Inflammatory macrophage treated with lipopolysaccharide for 4 hours (primary cell): ENCODE results near the gene SLC6A12.

Experiments used
- DNase-seq: peaks from one replicate; pipeline ENCODE4 v3.0.0-alpha.2; 2020

The SLC6A12 gene

GRCh38 chr12:176321-177181 lies 37.4 kb downstream of the SLC6A12 start:
- peak; percentile 26 for DNase-seq

GRCh38 chr12:175759-176158 lies 38.2 kb downstream of the SLC6A12 start:
- no peak for DNase-seq

- no peak for DNase-seq
Observed at GRCh38 chr12:175250-175649, 38.7 kb downstream of the SLC6A12 start.

DNA sequence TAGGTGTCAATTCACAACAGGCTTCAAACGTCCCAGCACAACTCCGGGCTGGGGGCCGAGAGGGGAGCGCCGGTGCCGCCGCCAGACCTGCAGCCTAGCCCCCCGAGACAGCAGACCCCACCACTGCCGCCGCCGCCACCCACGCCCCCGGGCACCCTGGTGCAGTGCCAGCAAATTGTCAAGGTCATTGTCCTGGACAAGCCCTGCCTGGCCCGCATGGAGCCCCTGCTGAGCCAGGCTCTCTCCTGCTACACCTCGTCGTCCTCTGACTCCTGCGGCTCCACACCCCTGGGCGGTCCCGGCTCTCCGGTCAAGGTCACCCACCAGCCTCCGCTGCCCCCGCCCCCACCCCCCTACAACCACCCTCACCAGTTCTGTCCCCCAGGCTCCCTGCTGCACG lies 39.4 kb downstream of the SLC6A12 start:
- DNase-seq = no peak

DNA sequence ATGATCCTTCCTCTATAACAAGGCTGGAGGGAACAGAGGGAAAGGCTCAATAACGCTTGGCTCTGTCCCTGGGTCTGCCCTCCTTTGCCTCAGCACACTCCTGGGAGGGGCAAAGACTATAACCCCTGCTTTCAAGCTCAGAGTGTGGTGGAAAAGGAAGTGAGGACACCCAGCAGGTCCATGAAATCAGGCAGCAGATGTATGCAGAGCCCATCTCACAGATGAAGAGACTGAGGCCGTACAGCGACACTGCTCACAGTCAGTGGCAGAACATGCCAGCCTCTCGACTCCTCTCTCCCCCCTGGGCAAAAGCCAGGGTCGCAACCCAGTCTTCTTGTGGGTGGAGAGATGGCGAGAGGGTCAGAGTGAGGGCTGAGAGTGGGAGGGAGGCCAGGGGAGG lies 39.8 kb downstream of the SLC6A12 start:
- DNase-seq = no peak

DNA sequence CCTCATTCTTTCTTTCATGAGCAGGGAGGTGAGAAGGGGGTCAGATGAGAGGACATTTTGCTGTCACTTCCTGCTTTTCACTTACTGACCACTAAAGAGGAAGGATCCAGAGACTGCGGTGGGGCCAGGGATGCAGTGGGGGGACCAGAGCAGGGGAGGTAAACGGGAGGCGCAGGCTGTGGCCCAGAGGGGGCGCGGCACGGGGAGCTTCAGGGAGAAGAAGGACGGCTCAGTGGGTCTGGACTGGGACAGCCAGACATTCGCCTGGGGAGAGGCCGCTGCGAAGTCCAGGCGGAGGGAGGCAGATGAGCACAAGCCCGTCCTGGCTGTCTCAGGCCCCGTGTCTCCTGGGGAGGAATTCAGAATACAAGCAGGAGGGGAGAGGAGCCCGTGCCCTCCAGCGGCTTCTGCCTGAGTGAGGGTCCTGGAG lies 41.2 kb downstream of the SLC6A12 start:
- DNase-seq = peak; percentile 21

DNA sequence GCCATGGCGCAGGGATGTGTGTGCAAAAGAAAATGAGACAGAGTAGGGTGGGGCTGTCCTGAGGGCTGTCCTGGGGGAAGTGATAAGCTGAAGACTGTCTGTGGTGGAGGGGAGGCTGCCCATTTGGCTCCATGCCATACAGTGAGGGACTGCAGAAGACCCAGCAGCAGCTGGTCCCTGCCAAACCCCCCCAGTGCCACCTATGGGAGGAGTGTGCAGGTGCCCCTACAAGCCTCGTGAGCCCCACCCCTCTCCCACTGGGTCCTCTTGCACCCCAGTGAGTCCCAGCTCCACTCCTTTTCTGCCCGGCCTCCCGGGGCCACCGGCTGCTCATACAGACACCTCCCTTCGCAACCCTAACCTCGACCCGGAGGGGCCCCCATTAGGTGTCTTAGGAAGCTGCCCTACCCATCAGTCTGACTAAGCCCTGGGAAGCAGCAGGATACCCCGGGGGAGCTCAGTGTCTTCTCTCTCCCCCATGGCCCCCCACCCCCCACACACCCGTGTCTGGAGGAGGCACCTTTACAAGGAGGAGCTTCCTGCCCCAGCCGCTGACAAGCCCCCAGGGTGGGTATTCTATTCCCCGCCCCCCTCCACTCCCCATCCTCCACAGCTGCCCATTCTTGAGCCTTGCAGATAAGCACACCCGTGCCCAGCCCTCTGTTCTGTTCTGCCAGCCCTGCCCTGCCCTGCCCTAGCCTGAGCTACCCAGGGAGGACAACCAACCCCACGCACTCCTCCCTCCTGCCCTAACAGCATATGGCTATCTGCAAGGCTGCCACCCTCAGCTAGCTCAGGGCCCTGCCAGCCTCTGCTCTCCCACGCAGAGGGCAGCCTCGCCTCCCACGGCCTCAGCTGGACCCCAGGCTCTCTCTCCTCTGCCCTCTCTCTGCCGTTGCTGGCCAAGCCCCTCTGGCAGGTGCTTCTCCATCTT lies 41.9 kb downstream of the SLC6A12 start:
- DNase-seq = no peak

DNA sequence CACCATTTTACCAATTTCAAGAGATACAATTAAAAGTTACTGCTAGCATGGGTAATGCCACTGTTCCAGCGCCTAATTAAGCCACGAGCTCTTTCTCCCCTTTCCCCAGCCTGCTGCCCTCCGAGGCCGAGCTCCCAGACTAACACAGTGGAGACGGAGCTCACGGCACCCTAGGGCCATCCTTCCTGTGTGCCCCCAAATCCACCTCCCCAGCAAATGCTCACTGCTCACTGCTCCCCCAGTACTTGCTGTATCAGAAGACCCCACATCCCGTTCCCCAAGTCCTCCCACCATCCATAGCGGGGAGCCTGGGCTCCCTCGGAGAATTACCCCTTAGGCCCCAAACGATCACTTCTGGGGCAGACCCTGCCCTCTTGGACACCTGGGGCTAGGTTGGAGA lies 42.7 kb downstream of the SLC6A12 start:
- DNase-seq = no peak

- no peak for DNase-seq
Observed at GRCh38 chr12:170371-171225, 43.4 kb downstream of the SLC6A12 start.

- DNase-seq = no peak
Observed at GRCh38 chr12:169528-170370, 44.2 kb downstream of the SLC6A12 start.

GRCh38 chr12:168763-169525 lies 45.0 kb downstream of the SLC6A12 start:
- DNase-seq = no peak

DNA sequence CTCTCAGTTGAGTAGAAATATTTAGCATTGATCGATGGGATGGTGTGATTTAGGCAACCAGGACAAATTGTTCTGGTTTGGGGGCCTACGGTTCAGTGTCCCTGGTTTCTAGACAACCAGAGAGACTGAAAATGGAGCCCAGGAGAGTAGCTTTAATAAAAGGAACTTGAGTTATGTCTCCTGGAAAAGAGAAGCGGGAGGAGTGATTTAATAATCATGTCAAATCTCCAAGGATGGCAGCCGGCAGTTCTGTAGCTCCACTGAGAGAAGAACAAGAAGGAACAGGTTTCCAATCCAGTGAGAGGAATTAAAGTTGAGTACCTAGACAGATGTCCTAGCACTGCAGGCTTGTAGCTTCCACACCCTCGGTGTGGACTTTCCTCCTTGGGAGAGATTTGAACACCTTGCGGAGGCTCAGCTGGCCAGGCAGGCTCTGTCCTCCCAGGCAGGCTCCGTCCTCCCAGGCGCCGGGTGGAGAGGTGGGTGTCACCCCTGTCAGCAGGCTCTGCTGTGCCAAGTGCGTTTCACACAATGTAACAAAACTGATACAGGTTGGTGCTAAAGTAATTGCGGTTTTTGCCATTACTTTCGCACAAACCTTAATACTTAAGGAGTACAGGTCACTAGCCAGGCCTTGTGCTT lies 45.9 kb downstream of the SLC6A12 start:
- DNase-seq = no peak

- DNase-seq = peak; percentile 68
Observed at GRCh38 chr12:166425-167075, 47.4 kb downstream of the SLC6A12 start.

DNA sequence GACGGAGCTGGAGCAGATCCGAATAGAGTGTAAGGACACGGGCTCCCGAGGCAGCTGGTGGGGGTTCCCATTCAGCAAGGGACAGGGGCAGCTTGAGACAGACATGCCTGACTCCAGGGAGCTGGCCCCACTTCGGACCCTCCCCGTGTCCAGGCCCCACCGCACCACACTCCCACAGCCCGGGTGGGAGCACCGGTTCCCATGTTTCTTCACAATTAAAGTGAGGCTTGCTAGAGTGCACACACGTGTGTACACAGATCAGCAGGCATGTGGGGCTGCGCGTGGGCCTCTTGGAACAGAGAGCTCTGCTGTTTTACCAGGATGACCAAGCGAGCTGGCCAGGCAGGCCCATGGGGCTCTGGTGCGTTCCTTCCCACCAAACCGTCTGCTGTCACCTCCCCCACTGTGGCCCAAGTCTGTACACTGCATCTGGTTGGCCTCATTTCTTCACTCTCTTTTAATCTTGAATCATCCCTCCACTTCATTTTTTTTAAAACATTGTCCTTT lies 48.0 kb downstream of the SLC6A12 start:
- DNase-seq = no peak

GRCh38 chr12:164207-164606 lies 49.8 kb downstream of the SLC6A12 start:
- DNase-seq = no peak

- no peak for DNase-seq
Observed at GRCh38 chr12:163406-163986, 50.5 kb downstream of the SLC6A12 start.

DNA sequence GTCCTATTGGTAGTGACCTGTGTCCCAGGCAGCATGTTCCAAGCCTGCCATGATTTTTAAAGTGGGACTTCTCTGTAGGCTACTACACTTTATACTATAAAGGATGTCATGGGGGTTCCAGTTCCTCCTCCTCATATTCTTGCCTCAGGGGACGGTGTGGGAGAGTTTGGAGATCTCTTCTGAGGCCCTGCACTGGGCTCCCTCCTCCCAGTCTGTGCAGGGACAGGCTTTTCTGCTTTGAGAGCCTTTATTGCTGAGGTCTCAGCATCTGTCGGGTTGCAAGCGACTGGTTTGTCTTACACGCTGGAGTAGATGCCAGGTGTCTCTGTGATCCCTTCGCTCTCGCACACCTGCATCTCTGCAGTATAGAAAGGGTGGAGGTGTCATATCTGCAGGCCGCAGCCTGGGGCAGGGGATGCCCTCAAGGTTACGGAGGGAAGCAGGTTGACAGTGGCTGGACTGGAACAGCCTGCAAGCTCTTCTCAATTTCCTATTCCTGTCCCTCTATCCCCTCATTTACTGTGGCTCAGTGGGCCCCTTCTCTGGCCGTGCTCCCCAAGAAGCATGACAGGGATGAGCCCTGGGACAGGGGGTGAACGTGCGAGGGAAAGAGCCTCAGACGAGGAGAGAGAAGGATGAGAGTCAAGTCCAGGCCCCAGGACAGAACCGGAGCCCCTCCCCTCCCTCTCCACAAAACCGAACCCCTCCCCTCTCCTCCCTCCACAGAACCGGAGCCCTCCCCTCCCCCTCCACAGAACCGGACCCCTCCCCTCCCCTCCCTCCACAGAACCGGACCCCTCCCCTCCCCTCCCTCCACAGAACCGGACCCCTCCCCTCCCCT lies 51.3 kb downstream of the SLC6A12 start:
- no peak for DNase-seq

DNA sequence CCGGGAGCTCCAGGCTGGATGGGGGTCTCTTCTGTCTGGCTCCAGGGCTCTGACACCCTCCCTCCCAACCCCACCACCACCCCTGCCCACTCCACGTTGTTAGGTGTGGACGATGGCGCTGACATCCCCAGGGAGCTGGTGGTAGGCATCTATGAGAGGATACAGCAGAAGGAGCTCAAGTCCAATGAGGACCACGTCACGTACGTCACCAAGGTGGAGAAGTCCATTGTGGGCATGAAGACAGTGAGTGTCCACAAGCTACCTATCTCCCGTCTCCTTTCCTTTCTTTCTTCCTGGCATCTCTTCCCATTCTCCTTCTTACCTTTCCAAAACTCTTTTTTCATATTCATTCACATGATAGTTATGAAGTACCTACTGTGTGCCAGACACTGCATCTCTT lies 52.1 kb downstream of the SLC6A12 start:
- DNase-seq = no peak
